Left lung (tissue), 10 donors: ENCODE data around the gene KCNC1. TPM values are rescaled to one million over a fixed set of nuclear protein-coding genes. Genes with fewer than 3 reads are reported as not detected.

ENCODE experiments used
- ATAC-seq: fragments of 200-7000 bp; cut with Tn5 transposase; one replicate; pipeline ENCODE4 v1.9.1; 2020; ENCODE audit warnings: moderate library complexity
- DNase-seq, 4 donors: peaks; one replicate each; pipeline ENCODE4 v3.0.0-alpha.2; 2013 to 2020
- H3K27ac ChIP-seq, 2 donors: fragments of 200-600 bp; sonication (generic) in 1 of 2; one replicate each; pipeline versions ENCODE4 v1.5.0 to v1.8.0; 2020 to 2021
- H3K27me3 ChIP-seq, 2 donors: fragments of 200-600 bp; sonication (generic) in 1 of 2; one replicate each; pipeline versions ENCODE4 v1.5.0 to v1.8.0; 2020 to 2021
- H3K36me3 ChIP-seq, 2 donors: fragments of 200-600 bp; sonication (generic) in 1 of 2; one replicate each; pipeline versions ENCODE4 v1.5.0 to v1.8.0; 2020 to 2021
- H3K4me1 ChIP-seq, 2 donors: fragments of 200-600 bp; one replicate each; pipeline ENCODE4 v1.8.0; 2021
- H3K4me3 ChIP-seq, 2 donors: fragments of 200-600 bp; sonication (generic) in 1 of 2; one replicate each; pipeline versions ENCODE4 v1.5.0 to v1.8.0; 2020 to 2021; ENCODE audit warnings: mild to moderate bottlenecking in 1 of 2
- H3K9me3 ChIP-seq, 2 donors: fragments of 200-600 bp; sonication (generic) in 1 of 2; one replicate each; pipeline versions ENCODE4 v1.5.0 to v1.8.0; 2020 to 2021
- CTCF ChIP-seq, 2 donors: fragments of 200-600 bp; sonication (generic) in 1 of 2; IDR thresholded peaks; one replicate each; pipeline versions ENCODE4 v1.5.0 to v1.8.0; 2021; ENCODE audit warnings: antibody characterized with exemption in 2 of 2
- intact Hi-C, 2 donors: fragments of 100-400 bp; cut with DNase I; formaldehyde crosslinking; loops; one replicate each; pipeline versions ENCODE4 v1.11.2 to v1.14.2; 2022
- polyA plus RNA-seq, 6 donors: library from polyadenylated mRNA; unstranded; fragments of 120-200 nt; gene quantifications; one replicate each; pipeline ENCODE4 v1.2.1, GENCODE V29; 2013; ENCODE audit not compliant: insufficient read length in 6 of 6
- total RNA-seq, 2 donors: library from RNA; stranded (reverse); fragmentation: NEBNext Ultra II Directional; extraction: Animal tissue kit (Norgen Biotek cat#: 25700); gene quantifications; one replicate each; pipeline ENCODE4 v1.2.1, GENCODE V29; 2021
- donor health status: DM: no; HTN: yes; CAD: no.
- donor health status: DM: no; HTN: no; CAD: no.

Gene KCNC1
- total and polyA plus RNA-seq, 8 donors = 0.78 to 1.2 (median 0.89) TPM; not detected in 2

DNA sequence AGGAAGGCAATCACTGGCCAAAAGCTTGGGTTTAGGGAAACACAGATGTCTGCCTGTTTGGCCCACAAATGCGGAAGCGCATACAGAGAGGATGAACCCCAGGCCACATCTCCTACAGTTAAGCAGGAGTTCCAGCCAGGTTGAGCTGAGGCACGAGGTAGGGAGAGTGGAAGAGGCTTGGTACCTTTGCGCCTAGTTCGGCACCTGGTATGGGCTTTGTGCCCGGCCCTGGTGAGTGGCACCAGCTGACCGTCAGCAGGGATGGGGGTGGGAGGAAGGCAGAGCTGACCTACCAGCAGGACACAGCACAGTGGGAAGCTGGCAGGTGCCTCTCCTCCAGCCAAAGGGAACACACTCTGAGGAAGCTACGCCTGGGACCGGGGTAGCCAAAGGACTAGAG, 57.6 kb downstream of the KCNC1 start:
- no peak overlapping the region for H3K27ac ChIP-seq
- no peaks in the 10 kb centered on the region for H3K9me3 ChIP-seq
- H3K4me1 ChIP-seq = no peaks in the 10 kb centered on the region
- H3K36me3 ChIP-seq = peaks cover 0 to 3% of the 10 kb centered on the region in 2 donors
- H3K27me3 ChIP-seq = no peaks in the 10 kb centered on the region
- no peak for TF ChIP-seq CTCF (IDR thresholded peaks at IDR 0.05)
- ATAC-seq = no peak
- DNase-seq = no peak
- intact Hi-C loops = no loop called here
- H3K4me3 ChIP-seq = no peak overlapping the region

- Histone ChIP-seq H3K36me3 (no peaks in the 10 kb centered on the region), H3K4me3 (no peak overlapping the region), H3K4me1 (no peaks in the 10 kb centered on the region), H3K9me3 (no peaks in the 10 kb centered on the region), H3K27ac (no peak overlapping the region), H3K27me3 (no peaks in the 10 kb centered on the region)
- ATAC-seq (no peak), DNase-seq (no peak)
- TF ChIP-seq CTCF (IDR thresholded peaks at IDR 0.05) = no peak
- intact Hi-C loops = no loop called here
These were observed 59.1 kb downstream of the KCNC1 start for GRCh38 chr11:17793642-17794170.

DNA sequence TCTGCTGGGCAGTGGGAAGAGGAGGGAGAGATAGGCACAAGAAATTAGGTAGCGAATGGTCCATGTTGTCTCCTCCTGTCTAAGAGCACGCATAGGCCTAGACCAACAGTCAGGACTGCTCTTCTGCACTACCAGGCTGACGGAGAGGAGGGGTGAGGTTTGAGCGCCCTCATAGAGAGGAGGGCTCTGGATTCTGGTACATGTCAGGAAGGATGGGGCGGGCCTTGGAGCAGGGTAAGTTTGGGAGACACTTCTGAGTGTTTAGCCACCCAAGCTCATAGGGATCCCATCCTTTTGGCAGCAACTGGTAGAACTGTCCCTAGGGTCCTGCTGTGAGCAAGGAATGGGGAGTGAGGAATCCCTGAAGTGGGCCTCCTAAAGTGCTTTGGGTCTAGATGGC, 60.4 kb downstream of the KCNC1 start:
- no peak for TF ChIP-seq CTCF (IDR thresholded peaks at IDR 0.05)
- intact Hi-C loops = no loop called here

GRCh38 chr11:17796154-17796553, 61.6 kb downstream of the KCNC1 start:
- intact Hi-C loops = no loop called here
- Histone ChIP-seq H3K27ac (no peak overlapping the region), H3K36me3 (no peaks in the 10 kb centered on the region), H3K4me1 (no peaks in the 10 kb centered on the region), H3K9me3 (no peaks in the 10 kb centered on the region), H3K4me3 (no peak overlapping the region), H3K27me3 (no peaks in the 10 kb centered on the region)
- TF ChIP-seq CTCF (IDR thresholded peaks at IDR 0.05) = no peak
- DNase-seq (no peak), ATAC-seq (no peak)

More for the DNA sequence above, 60.4 kb downstream of the KCNC1 start:
- H3K27me3 ChIP-seq = no peaks in the 10 kb centered on the region
- no peak overlapping the region for H3K4me3 ChIP-seq
- no peak for ATAC-seq
- H3K9me3 ChIP-seq = no peaks in the 10 kb centered on the region
- H3K4me1 ChIP-seq = no peaks in the 10 kb centered on the region
- H3K36me3 ChIP-seq = no peaks in the 10 kb centered on the region
- no peak for DNase-seq
- H3K27ac ChIP-seq = no peak overlapping the region

- ATAC-seq = no peak
- Histone ChIP-seq H3K9me3 (no peaks in the 10 kb centered on the region), H3K36me3 (no peaks in the 10 kb centered on the region), H3K27me3 (no peaks in the 10 kb centered on the region), H3K4me3 (no peak overlapping the region), H3K27ac (no peak overlapping the region), H3K4me1 (no peaks in the 10 kb centered on the region)
- TF ChIP-seq CTCF (IDR thresholded peaks at IDR 0.05) = no peak
- no peak for DNase-seq
- intact Hi-C loops = no loop called here
These were observed 63.7 kb downstream of the KCNC1 start for GRCh38 chr11:17798253-17798652.
